PFSK-1 (cell line): ENCODE data around the gene JAM3.

Experiments used
- FOXP2 ChIP-seq: optimal IDR thresholded peaks from 2 replicates; pipeline ENCODE3; 2011; ENCODE audit warnings: borderline replicate concordance, control low read depth, inconsistent platforms; ENCODE audit not compliant: insufficient read depth; ENCODE audit errors: extremely low read length, extremely low read depth
- POLR2AphosphoS5 ChIP-seq: IDR thresholded peaks from 2 replicates; pipeline ENCODE4 v1.6.1; 2012; ENCODE audit warnings: low read depth, mild to moderate bottlenecking, control low read depth, low read length, moderate library complexity
- REST ChIP-seq, 2 experiments: IDR thresholded peaks; 2 replicates each; pipeline versions ENCODE4 v1.6.1 to v1.8.0; 2011 to 2012; ENCODE audit warnings: low read depth in 2 of 2, low read length in 2 of 2, control low read depth in 1 of 2, inconsistent platforms in 1 of 2, mild to moderate bottlenecking in 1 of 2, moderate library complexity in 1 of 2; ENCODE audit not compliant: insufficient read depth in 1 of 2
- SIN3A ChIP-seq: IDR thresholded peaks from 2 replicates; pipeline ENCODE4 v1.6.1; 2012; ENCODE audit warnings: mild to moderate bottlenecking, low read length, moderate library complexity, borderline replicate concordance; ENCODE audit not compliant: insufficient read depth
- TAF1 ChIP-seq: IDR thresholded peaks from 2 replicates; pipeline ENCODE4 v1.6.1; 2012; ENCODE audit warnings: low read length, control low read depth, borderline replicate concordance; ENCODE audit not compliant: insufficient read depth

The JAM3 gene

GRCh38 chr11:134154441-134154840 lies 85.6 kb downstream of the JAM3 start:
- TF ChIP-seq FOXP2 (no peak), POLR2AphosphoS5 (no peak), REST (IDR thresholded peaks at IDR 0.05; ENCODE audit: insufficient read depth in 1 of 2, low read depth in 2 of 2, low read length in 2 of 2) (no peak), TAF1 (no peak)

DNA sequence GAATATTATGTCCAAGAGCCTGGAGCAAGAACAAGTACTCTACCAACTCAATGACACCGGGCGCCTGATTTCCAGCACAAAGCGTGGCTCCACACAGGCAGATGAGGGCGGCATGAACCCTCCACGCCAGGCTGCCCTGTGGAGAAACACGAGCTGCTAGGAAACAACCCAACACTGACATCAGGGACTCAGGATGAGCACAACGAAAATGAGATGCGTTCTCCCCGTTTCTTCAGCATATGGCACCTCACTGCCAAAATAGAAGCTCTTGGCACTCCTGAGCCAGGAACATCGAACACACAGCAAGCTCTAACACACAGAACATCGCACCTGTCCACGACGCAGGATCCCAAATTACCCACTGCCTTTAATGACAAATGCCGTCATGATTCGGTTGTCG lies 86.6 kb downstream of the JAM3 start:
- no peak for TF ChIP-seq POLR2AphosphoS5
- TF ChIP-seq REST (IDR thresholded peaks at IDR 0.05; ENCODE audit: insufficient read depth in 1 of 2, low read depth in 2 of 2, low read length in 2 of 2): no peak
- TF ChIP-seq SIN3A: no peak
- no peak for TF ChIP-seq FOXP2
- no peak for TF ChIP-seq TAF1

- no peak for TF ChIP-seq TAF1
- no peak for TF ChIP-seq REST (IDR thresholded peaks at IDR 0.05; ENCODE audit: insufficient read depth in 1 of 2, low read depth in 2 of 2, low read length in 2 of 2)
- TF ChIP-seq SIN3A: no peak
- no peak for TF ChIP-seq FOXP2
- TF ChIP-seq POLR2AphosphoS5: no peak
Measured at GRCh38 chr11:134155946-134156865, 87.3 kb downstream of the JAM3 start.

DNA sequence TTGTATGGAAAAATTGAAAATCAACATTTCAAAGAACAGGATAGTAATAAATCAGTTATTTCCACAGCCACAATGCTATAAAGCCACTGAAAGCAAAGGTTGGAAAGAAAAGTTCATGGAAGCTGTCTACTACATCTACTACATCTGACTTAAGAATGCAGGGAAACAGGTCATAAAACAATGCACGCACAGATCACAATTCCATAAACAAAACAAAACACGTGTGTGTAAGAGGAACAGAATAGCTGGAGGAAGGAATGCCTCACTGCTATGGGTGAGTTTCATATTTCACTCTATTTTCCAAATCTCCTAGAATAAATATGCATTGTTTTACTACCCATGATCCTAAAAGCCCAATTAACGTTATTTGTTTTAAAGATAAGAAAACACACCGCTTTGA lies 88.6 kb downstream of the JAM3 start:
- no peak for TF ChIP-seq FOXP2
- TF ChIP-seq SIN3A: no peak
- no peak for TF ChIP-seq REST (IDR thresholded peaks at IDR 0.05; ENCODE audit: insufficient read depth in 1 of 2, low read depth in 2 of 2, low read length in 2 of 2)
- TF ChIP-seq TAF1: no peak
- TF ChIP-seq POLR2AphosphoS5: no peak
